ENCODE data around the gene AHSA1. TPM values are rescaled to one million over a fixed set of nuclear protein-coding genes. Genes with fewer than 3 reads are reported as not detected.

The AHSA1 gene
- polyA plus RNA-seq, 1 donor (not counting 4 experiments of a cell fraction or from before 2014, with no cell fraction given): 247 TPM

GRCh38 chr14:77498984-77499527, 41.2 kb downstream of the AHSA1 start:
- no peaks in the 10 kb centered on the region for H3K36me3 ChIP-seq (ENCODE audit: control insufficient read depth in 2 of 2, extremely low read depth in 1 of 2, insufficient read depth in 2 of 2, low read length in 2 of 2)
- H3K79me2 ChIP-seq (ENCODE audit: control insufficient read depth, insufficient read depth, low read length): no peaks in the 10 kb centered on the region
- H3K4me3 ChIP-seq (ENCODE audit: control insufficient read depth in 2 of 3, extremely low read depth in 1 of 3, insufficient read depth in 2 of 3, low read depth in 1 of 3, low read length in 3 of 3): peak overlapping the region; percentile 33 to 51 (median 46)
- H3K4me2 ChIP-seq (ENCODE audit: control insufficient read depth, extremely low read depth, insufficient read depth, low read depth, low read length): peak overlapping the region; percentile 83
- H3K9me3 ChIP-seq (ENCODE audit: control insufficient read depth, low read depth, low read length): no peaks in the 10 kb centered on the region
- FAIRE-seq: no peak
- no peak overlapping the region for H3K27ac ChIP-seq (ENCODE audit: control insufficient read depth, insufficient read depth, low read length)
- DNase-seq (ENCODE audit: low read depth, low spot score): no peak
- H3K9ac ChIP-seq (ENCODE audit: control insufficient read depth, extremely low read depth, insufficient read depth, low read length): no peak overlapping the region
- H2AFZ ChIP-seq (ENCODE audit: control insufficient read depth, low read length): peak overlapping the region; percentile 30
- H3K9me1 ChIP-seq (ENCODE audit: control insufficient read depth, extremely low read depth, insufficient read depth, low read length): no peaks in the 10 kb centered on the region
- dilution Hi-C loops (cut with MboI; ENCODE audit: extremely low pct_ligation_motif_present, low sequenced_read_pairs): no loop called here
- no peaks in the 10 kb centered on the region for H4K20me1 ChIP-seq (ENCODE audit: control insufficient read depth, extremely low read depth, insufficient read depth, low read length)
- TF ChIP-seq EZH2 (IDR thresholded peaks at IDR 0.05; ENCODE audit: low read length) (peak; percentile 60), CTCF (optimal IDR thresholded peaks at IDR 0.05 in 1 of 3, IDR thresholded peaks at IDR 0.05 in 1 of 3, conservative IDR thresholded peaks at IDR 0.05 in 1 of 3; ENCODE audit: extremely low read depth in 1 of 3, insufficient read depth in 2 of 3, low read length in 3 of 3) (no peak)
- H3K4me1 ChIP-seq (ENCODE audit: control insufficient read depth, extremely low read depth, insufficient read depth, low read length): peaks cover 4% of the 10 kb centered on the region
- H3K27me3 ChIP-seq (ENCODE audit: control insufficient read depth, extremely low read depth, insufficient read depth, low read length): peaks cover 24% of the 10 kb centered on the region

GRCh38 chr14:77502109-77502782, 44.4 kb downstream of the AHSA1 start:
- Histone ChIP-seq H3K79me2 (ENCODE audit: control insufficient read depth, insufficient read depth, low read length) (no peaks in the 10 kb centered on the region), H3K36me3 (ENCODE audit: control insufficient read depth in 2 of 2, extremely low read depth in 1 of 2, insufficient read depth in 2 of 2, low read length in 2 of 2) (peaks cover 0 to 10% of the 10 kb centered on the region in 2 experiments), H3K27ac (ENCODE audit: control insufficient read depth, insufficient read depth, low read length) (no peak overlapping the region), H2AFZ (ENCODE audit: control insufficient read depth, low read length) (no peak overlapping the region), H3K27me3 (ENCODE audit: control insufficient read depth, extremely low read depth, insufficient read depth, low read length) (peaks cover 24% of the 10 kb centered on the region), H4K20me1 (ENCODE audit: control insufficient read depth, extremely low read depth, insufficient read depth, low read length) (no peaks in the 10 kb centered on the region), H3K4me3 (ENCODE audit: control insufficient read depth in 2 of 3, extremely low read depth in 1 of 3, insufficient read depth in 2 of 3, low read depth in 1 of 3, low read length in 3 of 3) (no peak overlapping the region), H3K9me3 (ENCODE audit: control insufficient read depth, low read depth, low read length) (no peaks in the 10 kb centered on the region), H3K9ac (ENCODE audit: control insufficient read depth, extremely low read depth, insufficient read depth, low read length) (no peak overlapping the region), H3K9me1 (ENCODE audit: control insufficient read depth, extremely low read depth, insufficient read depth, low read length) (no peaks in the 10 kb centered on the region), H3K4me1 (ENCODE audit: control insufficient read depth, extremely low read depth, insufficient read depth, low read length) (peaks cover 4% of the 10 kb centered on the region), H3K4me2 (ENCODE audit: control insufficient read depth, extremely low read depth, insufficient read depth, low read depth, low read length) (no peak overlapping the region)
- FAIRE-seq (no peak), DNase-seq (ENCODE audit: low read depth, low spot score) (no peak)
- dilution Hi-C loops (cut with MboI; ENCODE audit: extremely low pct_ligation_motif_present, low sequenced_read_pairs): no loop called here
- no peak for TF ChIP-seq CTCF (optimal IDR thresholded peaks at IDR 0.05 in 1 of 3, IDR thresholded peaks at IDR 0.05 in 1 of 3, conservative IDR thresholded peaks at IDR 0.05 in 1 of 3; ENCODE audit: extremely low read depth in 1 of 3, insufficient read depth in 2 of 3, low read length in 3 of 3)
- no peak for TF ChIP-seq EZH2 (IDR thresholded peaks at IDR 0.05; ENCODE audit: low read length)

Measured in keratinocyte (primary cell).